Measurements from ENCODE around the gene PRSS57. TPM values are rescaled to one million over a fixed set of nuclear protein-coding genes. Genes with fewer than 3 reads are reported as not detected.

Gene PRSS57
- total RNA-seq, 1 donor from 2014 or later: not detected

DNA sequence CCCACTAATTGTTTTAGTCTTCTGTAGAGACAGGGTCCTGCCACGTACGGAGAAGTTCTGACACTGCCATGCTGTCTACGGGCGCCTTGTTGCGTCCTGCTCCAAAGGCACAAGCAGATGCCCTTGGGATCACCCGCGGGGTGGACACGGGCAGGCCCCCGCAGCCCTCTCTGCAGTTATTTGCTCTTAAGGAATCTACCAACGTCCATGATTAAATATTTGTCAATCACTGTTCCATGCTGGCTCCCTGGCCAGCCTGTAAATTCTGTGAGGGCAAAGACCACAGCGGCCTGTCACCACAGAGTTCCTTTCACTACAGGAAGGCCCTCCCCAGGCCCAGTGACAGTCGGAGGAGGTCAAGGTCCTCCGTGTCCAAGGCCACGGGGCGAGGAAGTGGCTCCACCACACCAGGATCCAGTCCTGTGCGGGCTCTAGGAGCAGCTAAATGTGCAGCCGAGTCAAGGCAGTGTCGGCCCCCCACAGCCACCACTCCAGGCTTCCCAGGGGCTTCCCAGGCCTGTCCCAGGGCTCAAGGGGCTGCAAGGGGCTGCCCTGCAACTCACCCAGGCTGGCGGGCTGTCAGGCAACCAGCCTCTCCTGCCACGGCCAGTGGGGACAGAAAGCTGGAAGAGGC, 34.3 kb downstream of the PRSS57 start:
- H3K9ac ChIP-seq (ENCODE audit: low read depth in 1 of 3, low read length in 3 of 3): peak overlapping the region; percentile 72 to 92 (median 79)
- peaks cover 48 to 80% (median 61%) of the 10 kb centered on the region in 3 donors for H3K4me1 ChIP-seq (ENCODE audit: control insufficient read depth in 3 of 3, insufficient read depth in 3 of 3, low read length in 3 of 3)
- no peaks in the 10 kb centered on the region for H3K27me3 ChIP-seq (ENCODE audit: control insufficient read depth in 3 of 3, insufficient read depth in 3 of 3, low read length in 3 of 3)
- peak overlapping the region; percentile 71 for H3K27ac ChIP-seq (ENCODE audit: low read depth, low read length)
- H3K36me3 ChIP-seq (ENCODE audit: control insufficient read depth in 3 of 3, insufficient read depth in 3 of 3, low read length in 3 of 3): peaks cover 0 to 4% (median 0%) of the 10 kb centered on the region in 3 donors
- H3K4me3 ChIP-seq (ENCODE audit: low read length in 3 of 3): peak overlapping the region; percentile 78 to 83 (median 79)
- H3K9me3 ChIP-seq (ENCODE audit: control insufficient read depth in 3 of 3, low read length in 3 of 3): no peaks in the 10 kb centered on the region

DNA sequence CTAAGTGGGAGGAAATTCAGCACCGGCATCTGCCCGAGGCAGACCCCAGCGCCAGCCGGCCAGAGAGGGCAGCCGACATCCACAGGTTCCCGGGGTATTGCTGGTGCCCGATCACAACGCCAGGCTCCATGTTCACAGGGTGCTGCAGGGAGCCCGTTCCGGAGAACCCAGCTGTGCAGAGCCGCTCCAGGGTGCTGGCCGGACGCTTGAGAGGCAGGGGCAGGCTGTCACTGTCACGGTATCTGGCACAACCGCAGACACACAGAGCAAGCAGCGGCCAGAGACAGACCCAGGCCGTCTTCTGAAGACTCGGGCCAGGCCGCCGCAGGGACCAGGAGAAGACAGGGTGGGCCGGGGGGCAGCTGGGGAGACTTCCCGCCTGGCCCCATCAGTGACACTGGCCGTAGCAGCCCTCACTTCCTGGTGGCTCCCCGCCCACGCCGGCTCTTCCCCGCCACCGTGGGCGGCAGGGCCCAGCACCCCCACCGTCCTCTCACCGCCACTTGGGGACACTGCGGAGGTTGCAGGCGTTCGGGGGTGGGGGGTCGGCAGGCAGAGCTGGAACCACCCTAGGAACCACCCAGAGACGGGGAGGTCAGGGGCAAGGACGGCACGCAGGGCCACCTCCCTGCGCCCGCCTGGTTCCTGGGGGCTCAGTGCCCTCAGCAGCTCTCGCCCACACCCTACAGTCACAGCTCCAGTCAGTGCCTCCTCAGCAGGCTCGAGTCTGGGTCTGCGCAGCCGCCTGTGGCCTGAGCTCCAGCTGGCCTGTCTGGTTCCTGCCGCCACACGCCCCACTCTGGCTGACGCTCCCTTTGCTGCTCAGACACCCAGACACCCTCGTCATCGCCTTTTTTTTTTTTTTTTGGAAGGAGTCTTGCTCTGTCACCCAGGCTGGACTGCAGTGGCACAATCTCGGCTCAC, 36.1 kb downstream of the PRSS57 start:
- Histone ChIP-seq H3K4me1 (ENCODE audit: control insufficient read depth in 3 of 3, insufficient read depth in 3 of 3, low read length in 3 of 3) (peaks cover 41 to 77% (median 57%) of the 10 kb centered on the region in 3 donors), H3K9me3 (ENCODE audit: control insufficient read depth in 3 of 3, low read length in 3 of 3) (no peaks in the 10 kb centered on the region), H3K36me3 (ENCODE audit: control insufficient read depth in 3 of 3, insufficient read depth in 3 of 3, low read length in 3 of 3) (peaks cover 0 to 4% (median 0%) of the 10 kb centered on the region in 3 donors), H3K27me3 (ENCODE audit: control insufficient read depth in 3 of 3, insufficient read depth in 3 of 3, low read length in 3 of 3) (no peaks in the 10 kb centered on the region), H3K9ac (ENCODE audit: low read depth in 1 of 3, low read length in 3 of 3) (peak overlapping the region in 2 of 3 donors; percentile 50 to 59), H3K27ac (ENCODE audit: low read depth, low read length) (peak overlapping the region; percentile 71), H3K4me3 (ENCODE audit: low read length in 3 of 3) (peak overlapping the region in 2 of 3 donors; percentile 17 to 29)

DNA sequence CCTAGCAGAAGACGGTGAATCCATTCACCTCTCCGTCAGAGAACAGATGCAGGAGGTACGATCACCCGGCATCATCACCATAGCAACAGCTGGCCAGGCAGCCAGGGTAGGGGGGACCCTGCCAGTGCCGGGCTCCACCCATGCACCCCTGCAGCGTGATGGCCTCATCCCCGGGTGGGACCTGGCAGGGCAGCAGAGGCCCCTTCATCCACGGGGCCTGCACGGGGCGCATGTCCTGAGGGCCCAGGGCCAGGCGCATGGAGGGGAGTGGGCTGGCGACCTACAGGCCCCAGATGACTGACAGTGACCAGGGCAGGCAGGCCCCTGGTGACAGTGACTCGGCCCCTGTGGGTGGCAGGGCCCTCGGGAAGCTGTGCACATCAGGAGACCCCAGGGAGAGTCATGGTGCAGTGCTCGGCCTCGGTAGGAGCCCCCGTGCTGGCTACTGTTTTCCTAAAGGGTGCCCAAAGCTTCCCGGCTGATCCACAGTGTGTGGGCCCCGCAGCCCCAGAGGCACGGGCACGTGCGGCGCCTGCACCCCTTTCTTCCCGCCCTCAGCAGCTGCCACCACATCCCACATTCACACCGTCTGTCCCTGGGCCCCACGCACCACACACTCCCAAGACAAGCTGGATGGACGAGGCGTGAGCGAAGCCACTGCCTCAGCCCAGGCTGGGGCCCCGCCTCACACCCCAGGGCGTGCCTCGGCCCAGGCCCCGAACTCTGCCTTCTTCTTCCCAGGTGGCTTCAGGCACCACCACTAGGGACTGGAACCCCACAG, 37.0 kb downstream of the PRSS57 start:
- peaks cover 34 to 68% (median 49%) of the 10 kb centered on the region in 3 donors for H3K4me1 ChIP-seq (ENCODE audit: control insufficient read depth in 3 of 3, insufficient read depth in 3 of 3, low read length in 3 of 3)
- peak overlapping the region; percentile 71 for H3K27ac ChIP-seq (ENCODE audit: low read depth, low read length)
- H3K36me3 ChIP-seq (ENCODE audit: control insufficient read depth in 3 of 3, insufficient read depth in 3 of 3, low read length in 3 of 3): peaks cover 2 to 10% (median 4%) of the 10 kb centered on the region in 3 donors
- peak overlapping the region in 2 of 3 donors; percentile 17 to 22 for H3K4me3 ChIP-seq (ENCODE audit: low read length in 3 of 3)
- H3K27me3 ChIP-seq (ENCODE audit: control insufficient read depth in 3 of 3, insufficient read depth in 3 of 3, low read length in 3 of 3): no peaks in the 10 kb centered on the region
- no peaks in the 10 kb centered on the region for H3K9me3 ChIP-seq (ENCODE audit: control insufficient read depth in 3 of 3, low read length in 3 of 3)
- H3K9ac ChIP-seq (ENCODE audit: low read depth in 1 of 3, low read length in 3 of 3): peak overlapping the region in 2 of 3 donors; percentile 20 to 50

DNA sequence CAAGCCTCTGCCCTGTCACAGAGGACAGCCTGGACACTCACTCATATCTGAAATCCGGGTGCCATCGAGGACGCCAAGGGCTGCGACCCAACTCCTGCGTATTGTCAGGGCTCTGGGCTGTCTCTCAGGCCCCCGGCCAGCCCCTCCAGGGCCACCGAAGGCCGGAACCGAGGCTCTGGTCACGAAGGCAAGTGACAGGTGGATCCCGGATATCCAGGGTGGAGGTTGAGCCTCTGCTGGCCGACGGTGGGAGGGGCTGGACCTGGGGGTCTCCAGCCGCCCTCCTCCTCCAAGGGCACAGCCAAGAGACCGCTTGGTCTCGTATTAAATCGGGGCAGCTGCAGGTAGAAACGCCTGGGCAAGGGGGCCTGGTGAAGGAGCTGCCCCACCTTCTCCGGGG, 37.6 kb downstream of the PRSS57 start:
- Histone ChIP-seq H3K36me3 (ENCODE audit: control insufficient read depth in 3 of 3, insufficient read depth in 3 of 3, low read length in 3 of 3) (peaks cover 2 to 10% (median 4%) of the 10 kb centered on the region in 3 donors), H3K4me1 (ENCODE audit: control insufficient read depth in 3 of 3, insufficient read depth in 3 of 3, low read length in 3 of 3) (peaks cover 34 to 68% (median 51%) of the 10 kb centered on the region in 3 donors), H3K9ac (ENCODE audit: low read depth in 1 of 3, low read length in 3 of 3) (no peak overlapping the region), H3K27ac (ENCODE audit: low read depth, low read length) (no peak overlapping the region), H3K4me3 (ENCODE audit: low read length in 3 of 3) (no peak overlapping the region), H3K9me3 (ENCODE audit: control insufficient read depth in 3 of 3, low read length in 3 of 3) (no peaks in the 10 kb centered on the region), H3K27me3 (ENCODE audit: control insufficient read depth in 3 of 3, insufficient read depth in 3 of 3, low read length in 3 of 3) (no peaks in the 10 kb centered on the region)

DNA sequence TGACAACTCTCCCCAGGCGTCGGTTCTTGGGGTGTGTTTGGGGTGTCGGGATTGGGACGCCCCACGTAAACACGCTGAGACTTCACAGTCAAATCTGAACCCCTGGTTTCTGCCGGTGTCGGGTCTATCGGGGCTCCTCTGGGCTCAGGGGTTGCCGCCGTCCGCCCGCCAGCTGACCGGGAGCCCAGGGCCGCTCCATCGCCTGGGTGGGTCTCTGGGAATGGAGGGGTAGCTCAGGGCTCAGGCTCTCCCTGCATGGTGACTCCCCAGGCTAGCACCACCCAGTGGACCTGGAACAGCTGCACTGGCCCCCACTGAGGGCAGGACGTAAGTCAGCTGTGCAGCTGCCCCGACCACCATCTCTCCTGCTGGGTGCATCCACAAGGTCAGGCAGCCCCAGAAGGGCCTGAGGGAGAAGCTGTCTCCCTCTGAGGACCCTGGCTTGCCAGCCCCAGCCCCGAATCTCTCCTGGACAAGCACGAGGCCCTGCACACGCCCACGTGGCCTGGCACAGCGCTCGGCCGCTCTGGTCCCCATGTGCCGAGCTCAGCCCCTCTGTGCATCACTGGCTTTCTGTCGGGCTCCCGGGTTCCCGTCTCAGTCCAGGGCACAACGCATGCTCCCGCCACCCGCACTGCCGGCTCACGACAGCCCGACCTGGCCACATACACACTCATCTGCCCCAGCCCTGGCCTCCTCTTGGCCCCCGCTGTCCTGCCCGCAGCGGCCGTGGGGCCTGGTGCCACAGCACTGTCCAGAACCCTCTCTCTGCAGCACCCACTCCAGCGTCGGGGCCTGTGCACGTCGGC, 38.3 kb downstream of the PRSS57 start:
- Histone ChIP-seq H3K9me3 (ENCODE audit: control insufficient read depth in 3 of 3, low read length in 3 of 3) (no peaks in the 10 kb centered on the region), H3K36me3 (ENCODE audit: control insufficient read depth in 3 of 3, insufficient read depth in 3 of 3, low read length in 3 of 3) (peaks cover 2 to 10% (median 4%) of the 10 kb centered on the region in 3 donors), H3K9ac (ENCODE audit: low read depth in 1 of 3, low read length in 3 of 3) (peak overlapping the region in 1 of 3 donors; percentile 8), H3K4me3 (ENCODE audit: low read length in 3 of 3) (no peak overlapping the region), H3K4me1 (ENCODE audit: control insufficient read depth in 3 of 3, insufficient read depth in 3 of 3, low read length in 3 of 3) (peaks cover 31 to 64% (median 47%) of the 10 kb centered on the region in 3 donors), H3K27me3 (ENCODE audit: control insufficient read depth in 3 of 3, insufficient read depth in 3 of 3, low read length in 3 of 3) (no peaks in the 10 kb centered on the region), H3K27ac (ENCODE audit: low read depth, low read length) (no peak overlapping the region)

DNA sequence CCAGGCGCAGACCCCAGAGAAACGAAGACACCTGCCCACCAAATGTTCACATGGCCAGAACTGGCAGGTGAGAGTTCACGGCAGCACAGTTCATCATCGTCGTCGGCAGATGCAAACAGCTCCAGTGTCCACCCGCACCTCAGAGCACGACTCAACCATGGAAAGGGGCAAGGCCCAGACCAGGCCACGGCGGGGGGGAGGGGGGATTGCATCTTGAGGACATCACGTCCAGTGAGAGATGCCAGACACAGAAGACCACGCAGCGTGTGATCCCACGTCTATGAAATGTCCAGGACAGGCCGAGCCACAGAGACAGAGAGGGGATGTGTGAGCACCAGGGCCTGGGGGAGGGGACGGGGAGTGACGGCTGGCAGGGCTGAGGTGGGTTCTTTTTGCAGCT, 39.6 kb downstream of the PRSS57 start:
- H3K4me1 ChIP-seq (ENCODE audit: control insufficient read depth in 3 of 3, insufficient read depth in 3 of 3, low read length in 3 of 3): peaks cover 18 to 51% (median 34%) of the 10 kb centered on the region in 3 donors
- no peaks in the 10 kb centered on the region for H3K9me3 ChIP-seq (ENCODE audit: control insufficient read depth in 3 of 3, low read length in 3 of 3)
- peaks cover 8 to 21% (median 9%) of the 10 kb centered on the region in 3 donors for H3K36me3 ChIP-seq (ENCODE audit: control insufficient read depth in 3 of 3, insufficient read depth in 3 of 3, low read length in 3 of 3)
- no peak overlapping the region for H3K27ac ChIP-seq (ENCODE audit: low read depth, low read length)
- no peak overlapping the region for H3K4me3 ChIP-seq (ENCODE audit: low read length in 3 of 3)
- H3K9ac ChIP-seq (ENCODE audit: low read depth in 1 of 3, low read length in 3 of 3): no peak overlapping the region
- no peaks in the 10 kb centered on the region for H3K27me3 ChIP-seq (ENCODE audit: control insufficient read depth in 3 of 3, insufficient read depth in 3 of 3, low read length in 3 of 3)

DNA sequence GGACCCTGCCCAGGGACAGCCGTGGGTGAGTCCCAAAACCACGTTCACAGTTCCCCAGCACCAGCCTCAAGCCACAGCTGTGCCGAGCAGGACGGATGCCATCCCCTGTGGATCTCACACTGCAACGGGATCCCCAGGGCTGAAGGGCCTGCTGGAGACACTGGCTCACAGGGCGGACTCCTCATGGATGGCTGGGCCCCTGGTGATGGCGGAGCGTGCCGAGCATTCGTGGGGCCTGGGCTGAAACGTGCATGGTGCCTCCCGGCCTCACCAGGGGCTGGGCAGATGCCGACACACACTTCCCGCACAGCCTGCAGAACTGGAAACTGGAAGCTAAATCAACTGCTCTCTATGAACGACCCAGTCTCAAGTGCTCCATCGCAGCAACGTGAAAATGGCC, 41.8 kb downstream of the PRSS57 start:
- Histone ChIP-seq H3K4me3 (ENCODE audit: low read length in 3 of 3) (no peak overlapping the region), H3K27me3 (ENCODE audit: control insufficient read depth in 3 of 3, insufficient read depth in 3 of 3, low read length in 3 of 3) (no peaks in the 10 kb centered on the region), H3K4me1 (ENCODE audit: control insufficient read depth in 3 of 3, insufficient read depth in 3 of 3, low read length in 3 of 3) (peaks cover 2 to 28% (median 13%) of the 10 kb centered on the region in 3 donors), H3K36me3 (ENCODE audit: control insufficient read depth in 3 of 3, insufficient read depth in 3 of 3, low read length in 3 of 3) (peaks cover 13 to 28% (median 14%) of the 10 kb centered on the region in 3 donors), H3K9me3 (ENCODE audit: control insufficient read depth in 3 of 3, low read length in 3 of 3) (no peaks in the 10 kb centered on the region), H3K27ac (ENCODE audit: low read depth, low read length) (no peak overlapping the region), H3K9ac (ENCODE audit: low read depth in 1 of 3, low read length in 3 of 3) (no peak overlapping the region)

DNA sequence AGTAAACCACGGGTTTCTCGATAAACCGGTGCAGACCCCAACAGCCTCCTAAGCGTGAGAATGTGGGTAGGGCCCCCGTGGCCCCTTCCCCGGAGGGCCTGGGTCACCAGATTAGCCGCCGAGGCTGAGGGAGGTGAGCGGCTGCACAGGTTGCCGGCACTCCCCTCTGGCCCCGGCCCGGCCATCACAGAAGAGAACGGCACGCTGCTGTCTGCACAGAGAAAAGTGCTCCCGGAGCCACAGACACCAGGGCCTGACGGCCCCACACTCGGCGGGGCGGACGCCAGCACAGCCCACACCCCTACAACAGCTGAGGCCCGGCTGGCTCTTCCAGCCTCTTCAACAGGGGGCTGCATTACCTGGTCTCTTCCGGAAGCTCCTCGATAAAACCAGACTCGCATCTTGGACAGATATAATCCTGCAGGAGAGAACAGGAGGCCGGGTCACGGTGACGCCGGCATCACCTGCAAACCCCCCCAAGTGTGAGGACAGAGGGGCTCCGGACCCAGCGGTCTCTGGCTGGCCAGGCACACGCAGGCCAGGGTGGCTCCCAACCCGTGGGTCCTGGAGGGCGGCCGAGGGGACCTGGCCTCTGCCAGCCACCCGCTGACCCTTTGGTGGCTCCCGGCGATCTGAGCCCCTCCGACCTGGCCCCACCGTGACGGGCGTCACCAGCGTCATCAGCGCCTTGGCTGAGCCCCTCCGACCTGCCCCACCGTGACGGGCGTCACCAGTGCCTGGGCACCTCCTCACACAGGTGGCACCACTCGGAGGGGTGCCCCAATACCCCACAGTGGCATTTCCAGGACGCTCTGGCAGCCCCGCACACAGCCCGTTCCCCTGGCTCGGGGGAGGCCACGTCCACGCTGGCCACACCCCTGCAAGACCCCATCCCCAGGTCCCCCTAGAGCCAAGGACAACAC, 42.5 kb downstream of the PRSS57 start:
- Histone ChIP-seq H3K27ac (ENCODE audit: low read depth, low read length) (no peak overlapping the region), H3K9ac (ENCODE audit: low read depth in 1 of 3, low read length in 3 of 3) (no peak overlapping the region), H3K36me3 (ENCODE audit: control insufficient read depth in 3 of 3, insufficient read depth in 3 of 3, low read length in 3 of 3) (peaks cover 14 to 34% (median 17%) of the 10 kb centered on the region in 3 donors), H3K4me3 (ENCODE audit: low read length in 3 of 3) (no peak overlapping the region), H3K4me1 (ENCODE audit: control insufficient read depth in 3 of 3, insufficient read depth in 3 of 3, low read length in 3 of 3) (peaks cover 0 to 21% (median 8%) of the 10 kb centered on the region in 3 donors), H3K27me3 (ENCODE audit: control insufficient read depth in 3 of 3, insufficient read depth in 3 of 3, low read length in 3 of 3) (no peaks in the 10 kb centered on the region), H3K9me3 (ENCODE audit: control insufficient read depth in 3 of 3, low read length in 3 of 3) (no peaks in the 10 kb centered on the region)

Data from skeletal muscle tissue (tissue), 4 donors.